ENCODE data around the gene RPL11.

DNA sequence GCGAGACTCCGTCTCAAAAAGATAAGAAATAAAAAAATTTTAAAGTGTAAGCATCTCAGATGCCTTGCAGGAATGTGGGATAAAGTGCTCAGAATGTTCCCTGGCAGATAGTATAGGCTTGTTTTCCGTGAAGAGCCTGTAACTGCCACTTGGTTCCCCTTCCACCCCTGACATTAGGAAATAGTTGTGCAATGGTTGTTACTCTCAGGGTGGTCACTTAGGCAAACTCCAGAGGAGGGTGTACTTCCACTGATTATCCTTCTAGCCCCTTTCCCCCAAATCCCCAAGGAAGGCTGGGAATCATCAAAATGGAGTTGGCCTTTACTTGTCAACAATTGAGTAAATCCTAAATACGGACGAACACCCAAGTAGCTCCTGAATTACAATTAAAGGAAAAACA lies 10.4 kb downstream of the RPL11 start:
- TF ChIP-seq CTCF (IDR thresholded peaks at IDR 0.05) (no peak), POLR2AphosphoS5 (IDR thresholded peaks at IDR 0.05; ENCODE audit: low read depth, low read length) (no peak; the same call in 1 of the 2 replicates), REST (IDR thresholded peaks at IDR 0.05; ENCODE audit: insufficient read depth in 1 of 2, low read depth in 2 of 2, low read length in 1 of 2) (no peak), TCF7L2 (IDR thresholded peaks at IDR 0.05; ENCODE audit: low read depth, low read length) (no peak), SIN3A (IDR thresholded peaks at IDR 0.05; ENCODE audit: borderline replicate concordance, insufficient read depth, low read depth, low read length) (no peak)
